Fibroblast of skin of right quadriceps (primary cell): ENCODE results near the gene ZNF302.

ENCODE experiments used
- DNase-seq: peaks from one replicate; pipeline ENCODE4 v3.0.0-alpha.2; 2013

Gene ZNF302

GRCh38 chr19:34733266-34733745 lies 55.8 kb downstream of the ZNF302 start:
- no peak for DNase-seq

DNA sequence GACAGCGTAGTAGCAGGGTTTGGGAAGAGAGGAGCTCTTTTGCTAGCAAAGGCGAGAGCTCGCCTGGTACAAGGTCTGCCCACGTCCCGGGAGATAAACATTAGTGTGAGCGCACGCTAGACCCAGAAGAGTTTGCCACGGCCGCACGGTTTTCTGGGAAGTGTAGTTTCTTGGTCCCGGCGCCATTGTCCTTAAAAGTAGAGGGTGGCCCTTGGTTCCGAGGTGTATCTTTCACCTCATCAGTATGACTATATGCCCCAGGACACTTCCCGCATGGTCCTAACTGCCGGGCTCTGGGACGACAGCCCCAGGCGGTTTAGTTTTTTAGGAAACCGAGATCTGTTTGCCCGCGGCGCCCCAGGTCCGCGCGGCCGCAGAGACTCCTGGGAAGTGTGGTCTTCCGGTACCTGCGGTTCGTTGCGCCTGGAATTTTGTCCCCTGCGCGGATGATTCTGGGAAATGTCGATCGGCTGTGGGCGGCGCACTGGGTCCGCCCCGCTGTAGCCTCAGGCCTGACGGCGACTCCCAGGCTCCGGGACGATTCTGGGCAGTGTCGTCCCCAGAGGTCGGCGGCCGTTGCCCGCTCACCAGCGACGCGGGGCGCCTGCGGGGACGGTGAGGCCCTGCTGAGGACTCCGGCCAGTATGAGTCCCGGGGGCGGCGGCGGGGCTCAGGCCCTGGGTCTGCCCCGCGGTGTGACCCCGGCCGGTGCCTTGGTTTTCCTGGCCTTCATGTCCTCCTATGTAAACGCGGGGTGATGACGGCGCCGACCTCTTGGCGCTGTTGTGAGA lies 56.5 kb downstream of the ZNF302 start, which contains the start of gene ZNF181:
TSS of gene ZNF181 (plus strand) at position 498 of the 791 bp plus-strand sequence. CDS start 795 bp downstream, outside the sequence.
- DNase-seq: peak; percentile 89

DNA sequence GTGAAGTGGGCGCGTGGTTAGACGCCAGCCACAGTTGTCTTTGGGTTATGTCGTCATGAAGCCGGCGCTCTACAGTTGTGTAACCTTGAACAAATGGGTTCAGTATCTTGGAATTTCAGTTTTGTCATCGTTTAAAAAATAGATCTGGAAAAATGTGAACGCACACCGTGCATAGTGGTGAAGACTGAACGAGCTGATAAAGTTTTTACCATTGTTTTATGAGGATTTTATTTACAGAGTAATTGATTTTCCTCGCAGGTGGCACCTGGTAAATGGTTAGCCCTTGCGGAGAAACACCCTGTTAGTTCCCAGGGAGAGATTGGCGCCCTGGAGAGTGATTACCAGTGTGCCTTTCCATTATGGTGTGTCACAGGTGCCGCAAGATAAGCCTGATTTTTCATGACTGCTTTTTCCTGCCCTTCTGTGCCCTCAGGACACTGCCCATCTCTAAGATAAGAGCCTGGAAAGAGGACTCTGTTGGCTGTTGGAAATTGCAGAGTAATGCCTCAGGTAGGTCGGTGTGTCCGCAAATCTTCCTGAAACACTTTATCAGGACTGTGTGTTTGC lies 57.1 kb downstream of the ZNF302 start:
- DNase-seq: peak; percentile 79
